Uterus (tissue), 4 donors: Measurements from ENCODE around the gene ZC3H4. TPM values are rescaled to one million over a fixed set of nuclear protein-coding genes. Genes with fewer than 3 reads are reported as not detected.

Experiments
- DNase-seq, 2 donors: peaks; one replicate each; pipeline ENCODE4 v3.0.0-alpha.2; 2019 to 2020
- H3K27ac ChIP-seq, 2 donors: fragments of 200-600 bp; sonication (generic); 1 replicate in 1 of 2; 2 replicates in 1 of 2; pipeline ENCODE4 v1.5.1; 2016 to 2018
- H3K27me3 ChIP-seq, 2 donors: fragments of 200-600 bp; sonication (generic); one replicate each; pipeline ENCODE4 v1.5.1; 2018 to 2019; ENCODE audit warnings: control low read depth in 1 of 2
- H3K36me3 ChIP-seq, 2 donors: fragments of 200-600 bp; sonication (generic); one replicate each; pipeline ENCODE4 v1.5.1; 2019; ENCODE audit warnings: control low read depth in 1 of 2
- H3K4me1 ChIP-seq, 2 donors: fragments of 200-600 bp; sonication (generic); one replicate each; pipeline ENCODE4 v1.5.1; 2018 to 2019; ENCODE audit warnings: control low read depth in 1 of 2
- H3K4me3 ChIP-seq, 2 donors: fragments of 200-600 bp; sonication (generic); 1 replicate in 1 of 2; 2 replicates in 1 of 2; pipeline ENCODE4 v1.5.1; 2018 to 2019; ENCODE audit warnings: mild to moderate bottlenecking in 1 of 2
- H3K9me3 ChIP-seq, 2 donors: fragments of 200-600 bp; sonication (generic); one replicate each; pipeline ENCODE4 v1.5.1; 2019; ENCODE audit warnings: control low read depth in 1 of 2
- POLR2A ChIP-seq, 2 donors: fragments of 450-650 bp; IDR thresholded peaks; one replicate each; pipeline ENCODE4 v1.6.1; 2016; ENCODE audit warnings: antibody characterized with exemption in 2 of 2, mild to moderate bottlenecking in 1 of 2, moderate library complexity in 1 of 2
- intact Hi-C: fragments of 100-400 bp; cut with DNase I; formaldehyde crosslinking; loops from one replicate; pipeline ENCODE4 v1.15.1; 2023; ENCODE audit warnings: low total_unique reads
- total RNA-seq, 4 donors: library from RNA; depleted of rRNA in 3 of 4; stranded (reverse); fragments of >200 nt in 3 of 4; gene quantifications; one replicate each; pipeline versions ENCODE4 v1.1.0 to v1.2.4, GENCODE V29; 2014 to 2023
- TF ChIP-seq, protein P1 (sequence below), 4 experiments: fragments of 200-600 bp in 2 of 4; fragments of 450-650 bp in 2 of 4; sonication (generic) in 2 of 4; IDR thresholded peaks; one replicate each; pipeline ENCODE4 v1.5.1; 2016 to 2019; ENCODE audit warnings: antibody characterized with exemption in 4 of 4, mild to moderate bottlenecking in 2 of 4, moderate library complexity in 1 of 4
- donor health status: DM: yes; HTN: yes; CAD: no.

The ZC3H4 gene
- total RNA-seq, 4 donors from 2014 or later = 3.3 to 43.1 (median 18.3) TPM

DNA sequence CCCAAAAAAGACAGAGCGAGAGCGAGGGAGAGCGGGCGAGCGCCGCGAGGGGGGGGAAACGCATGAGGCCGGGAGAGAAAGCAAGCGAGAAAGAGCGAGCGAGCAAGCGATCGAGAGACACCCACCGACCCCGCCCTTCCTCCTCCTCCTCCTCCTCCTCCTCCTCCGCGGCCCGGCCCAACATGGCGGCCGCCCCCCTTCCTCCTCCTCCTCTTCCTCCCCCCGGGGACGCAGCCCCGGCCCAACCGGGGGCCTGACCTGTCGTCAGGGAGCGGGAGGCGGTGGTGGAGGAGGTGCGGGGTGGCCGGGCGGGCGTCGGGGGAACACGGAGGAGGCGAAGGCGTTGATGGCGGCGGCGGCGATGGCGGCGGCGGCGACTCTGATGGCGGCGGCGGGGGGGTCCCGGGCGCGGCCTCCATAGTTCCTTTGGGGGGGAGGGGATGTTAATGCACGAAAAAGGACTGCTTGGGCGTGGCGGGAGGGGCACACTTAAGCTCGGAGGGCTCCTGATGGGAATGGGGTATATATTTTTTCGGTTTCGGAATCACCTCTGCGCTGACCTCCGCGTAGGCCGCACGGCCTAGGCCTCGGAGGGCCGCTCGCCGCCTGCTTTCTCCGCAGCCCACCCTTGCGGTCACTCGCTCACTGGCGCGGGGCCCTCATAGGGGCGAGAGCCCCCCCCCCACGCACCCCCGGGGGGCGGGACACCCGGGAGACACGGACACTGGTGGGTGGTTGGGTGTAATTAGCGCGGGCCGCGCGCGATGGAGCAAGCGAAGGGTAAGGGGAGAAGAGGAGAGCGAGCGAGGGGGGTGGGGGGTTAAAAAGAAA, 1.2 kb downstream of the ZC3H4 start:
- H3K4me1 ChIP-seq = peaks cover 0 to 6% of the 10 kb centered on the region in 2 donors
- intact Hi-C loops = no loop called here
- peak; percentile 86 to 89 for DNase-seq
- TF ChIP-seq POLR2A (IDR thresholded peaks at IDR 0.05) = peak; percentile 51 to 77
- TF ChIP-seq, protein P1, sequence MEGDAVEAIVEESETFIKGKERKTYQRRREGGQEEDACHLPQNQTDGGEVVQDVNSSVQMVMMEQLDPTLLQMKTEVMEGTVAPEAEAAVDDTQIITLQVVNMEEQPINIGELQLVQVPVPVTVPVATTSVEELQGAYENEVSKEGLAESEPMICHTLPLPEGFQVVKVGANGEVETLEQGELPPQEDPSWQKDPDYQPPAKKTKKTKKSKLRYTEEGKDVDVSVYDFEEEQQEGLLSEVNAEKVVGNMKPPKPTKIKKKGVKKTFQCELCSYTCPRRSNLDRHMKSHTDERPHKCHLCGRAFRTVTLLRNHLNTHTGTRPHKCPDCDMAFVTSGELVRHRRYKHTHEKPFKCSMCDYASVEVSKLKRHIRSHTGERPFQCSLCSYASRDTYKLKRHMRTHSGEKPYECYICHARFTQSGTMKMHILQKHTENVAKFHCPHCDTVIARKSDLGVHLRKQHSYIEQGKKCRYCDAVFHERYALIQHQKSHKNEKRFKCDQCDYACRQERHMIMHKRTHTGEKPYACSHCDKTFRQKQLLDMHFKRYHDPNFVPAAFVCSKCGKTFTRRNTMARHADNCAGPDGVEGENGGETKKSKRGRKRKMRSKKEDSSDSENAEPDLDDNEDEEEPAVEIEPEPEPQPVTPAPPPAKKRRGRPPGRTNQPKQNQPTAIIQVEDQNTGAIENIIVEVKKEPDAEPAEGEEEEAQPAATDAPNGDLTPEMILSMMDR (IDR thresholded peaks at IDR 0.05) = no peak
- peak overlapping the region; percentile 100 for H3K27ac ChIP-seq
- H3K9me3 ChIP-seq = no peaks in the 10 kb centered on the region
- no peaks in the 10 kb centered on the region for H3K36me3 ChIP-seq
- no peaks in the 10 kb centered on the region for H3K27me3 ChIP-seq
- peak overlapping the region; percentile 84 to 88 for H3K4me3 ChIP-seq

DNA sequence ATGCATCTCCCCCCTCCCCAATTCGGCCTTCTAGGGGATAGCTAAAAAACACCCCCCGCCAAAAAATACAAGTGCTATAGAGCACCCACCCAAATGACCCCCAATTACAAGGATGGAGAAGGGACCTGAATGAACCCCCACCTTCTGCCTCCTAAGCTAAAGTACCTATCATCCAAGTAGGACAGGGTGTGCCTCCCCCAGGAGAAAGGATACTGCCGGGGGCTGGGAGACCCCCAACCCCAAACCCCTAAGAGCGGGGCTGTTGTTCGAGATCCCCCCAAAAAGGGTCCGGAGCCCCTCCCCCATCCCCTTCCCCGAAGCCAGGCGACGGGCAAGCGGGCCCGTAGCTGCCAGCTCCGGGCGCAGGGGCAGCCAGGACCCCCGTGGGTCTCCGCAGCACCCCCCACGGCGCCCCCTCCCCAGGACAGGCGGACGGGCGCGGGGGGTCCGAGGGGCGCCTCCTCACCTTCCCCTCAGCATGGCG, 1.9 kb downstream of the ZC3H4 start:
- DNase-seq = no peak
- no peaks in the 10 kb centered on the region for H3K36me3 ChIP-seq
- H3K4me3 ChIP-seq = peak overlapping the region; percentile 84 to 88
- no peaks in the 10 kb centered on the region for H3K27me3 ChIP-seq
- no peaks in the 10 kb centered on the region for H3K9me3 ChIP-seq
- peak overlapping the region; percentile 100 for H3K27ac ChIP-seq
- TF ChIP-seq POLR2A (IDR thresholded peaks at IDR 0.05) = no peak
- TF ChIP-seq, protein P1 (IDR thresholded peaks at IDR 0.05) = no peak
- H3K4me1 ChIP-seq = peaks cover 0 to 11% of the 10 kb centered on the region in 2 donors
- intact Hi-C loops = no loop called here

DNA sequence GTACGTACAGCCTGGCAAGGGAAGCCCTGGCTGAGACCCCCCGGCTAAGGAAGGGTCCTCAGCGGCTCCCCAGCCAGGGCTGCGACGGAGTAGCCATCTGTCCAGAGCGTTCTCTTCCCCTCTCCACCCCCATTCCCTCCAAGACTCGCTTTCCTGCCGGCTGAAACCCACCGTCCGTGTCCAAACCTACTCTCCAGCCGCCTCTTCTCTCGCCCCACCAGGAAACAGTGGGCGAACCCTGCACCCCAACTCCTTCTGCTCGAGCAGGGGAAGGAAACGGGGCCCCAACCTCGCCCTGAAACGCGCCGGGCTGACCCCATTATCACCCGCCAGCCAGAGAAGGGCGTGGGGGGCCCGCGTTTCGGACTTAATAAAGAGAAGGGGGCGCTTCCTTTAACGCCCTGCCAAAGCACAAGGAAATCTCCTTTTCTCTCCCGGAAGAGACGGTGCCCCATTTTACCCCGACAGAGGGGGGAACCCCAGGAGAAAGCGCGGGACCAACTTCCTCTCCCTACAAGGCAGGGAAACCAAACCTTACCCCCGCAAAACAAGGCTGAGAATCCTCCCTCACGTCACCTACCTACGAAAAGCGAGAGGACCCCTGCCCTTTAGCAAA, 2.5 kb downstream of the ZC3H4 start:
- peak overlapping the region; percentile 100 for H3K27ac ChIP-seq
- H3K9me3 ChIP-seq = no peaks in the 10 kb centered on the region
- peak in 1 of 2 donors; percentile 30 for DNase-seq
- peaks cover 0 to 13% of the 10 kb centered on the region in 2 donors for H3K4me1 ChIP-seq
- TF ChIP-seq POLR2A (IDR thresholded peaks at IDR 0.05) = no peak
- TF ChIP-seq, protein P1 (IDR thresholded peaks at IDR 0.05) = no peak
- peak overlapping the region; percentile 84 to 88 for H3K4me3 ChIP-seq
- H3K27me3 ChIP-seq = no peaks in the 10 kb centered on the region
- no peaks in the 10 kb centered on the region for H3K36me3 ChIP-seq
- intact Hi-C loops = no loop called here

DNA sequence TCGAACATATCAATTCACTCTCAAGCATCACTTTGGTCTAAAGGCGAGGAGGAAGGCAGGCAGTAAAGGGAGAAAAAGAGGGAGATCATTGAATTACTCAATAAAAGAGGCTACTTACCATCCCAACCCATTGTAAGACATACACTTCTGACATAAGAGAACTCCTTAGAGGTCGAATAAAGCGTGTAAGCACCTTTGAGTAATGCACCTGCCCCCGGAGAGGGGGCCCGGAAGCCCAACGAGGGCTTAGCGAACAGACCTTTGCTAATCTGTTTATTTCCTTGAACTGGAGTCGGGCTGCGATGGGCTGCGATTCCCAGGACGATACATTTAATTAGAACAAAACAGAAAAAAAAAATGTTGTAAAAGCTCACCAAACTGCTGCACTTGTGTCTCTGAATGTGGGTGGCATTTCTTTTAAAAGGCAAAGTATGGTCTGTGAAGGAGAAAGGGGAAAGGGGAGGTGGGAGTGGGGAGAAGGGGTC, 3.0 kb downstream of the ZC3H4 start:
- no peaks in the 10 kb centered on the region for H3K27me3 ChIP-seq
- peak overlapping the region; percentile 84 to 88 for H3K4me3 ChIP-seq
- H3K4me1 ChIP-seq = peaks cover 0 to 13% of the 10 kb centered on the region in 2 donors
- intact Hi-C loops = no loop called here
- peak overlapping the region; percentile 100 for H3K27ac ChIP-seq
- H3K36me3 ChIP-seq = no peaks in the 10 kb centered on the region
- TF ChIP-seq POLR2A (IDR thresholded peaks at IDR 0.05) = no peak
- TF ChIP-seq, protein P1 (IDR thresholded peaks at IDR 0.05) = no peak
- no peak for DNase-seq
- no peaks in the 10 kb centered on the region for H3K9me3 ChIP-seq
